ENCODE measurements around the gene RANBP10. TPM values are rescaled to one million over a fixed set of nuclear protein-coding genes. Genes with fewer than 3 reads are reported as not detected.

The RANBP10 gene
- total and polyA plus RNA-seq, 9 of the 15 experiments (the other 6 are each of a cell fraction or from before 2014, with no cell fraction given), result 0.61 to 19.3 (median 5.9) TPM

GRCh38 chr16:67841816-67842508 lies 35.6 kb upstream of the RANBP10 start, which contains the start of gene THAP11 (continued):
- TF ChIP-seq ZBTB9 (CRISPR knock-in tag; IDR thresholded peaks at IDR 0.05) (peak; percentile 17; the same call in 1 of the 2 replicates), PHF8 (IDR thresholded peaks at IDR 0.05; ENCODE audit: borderline replicate concordance, low read length) (peak; percentile 65; the same call in 1 of the 2 replicates), MXI1 (IDR thresholded peaks at IDR 0.05; ENCODE audit: low read depth, low read length) (no peak), ARID1B (IDR thresholded peaks at IDR 0.05) (no peak), KLF6 (CRISPR knock-in tag; IDR thresholded peaks at IDR 0.05; ENCODE audit: borderline replicate concordance) (no peak), ZNF507 (tag; conservative IDR thresholded peaks at IDR 0.05) (no peak), CCAR2 (IDR thresholded peaks at IDR 0.05; ENCODE audit: low read depth, low read length) (no peak), THAP7 (CRISPR knock-in tag; IDR thresholded peaks at IDR 0.05) (peak; percentile 66; the same call in 1 of the 2 replicates), ARID3B (CRISPR knock-in tag; IDR thresholded peaks at IDR 0.05; ENCODE audit: borderline replicate concordance) (no peak), ZNF324 (CRISPR knock-in tag; IDR thresholded peaks at IDR 0.05) (no peak), ZNF253 (CRISPR knock-in tag; conservative IDR thresholded peaks at IDR 0.05) (no peak), ZNF766 (CRISPR knock-in tag; conservative IDR thresholded peaks at IDR 0.05) (0 out of 2 replicates have a peak, but pooled peaks have one; percentile 43), STAG1 (CRISPR knock-in tag; IDR thresholded peaks at IDR 0.05; ENCODE audit: borderline replicate concordance) (no peak), TCF3 (CRISPR knock-in tag; IDR thresholded peaks at IDR 0.05) (0 out of 2 replicates have a peak, but pooled peaks have one; percentile 29), CCNT2 (IDR thresholded peaks at IDR 0.05; ENCODE audit: borderline replicate concordance, extremely low read depth, insufficient read length, low read depth, low read length) (no peak), ZNF717 (CRISPR knock-in tag; IDR thresholded peaks at IDR 0.05) (no peak; the same call in 1 of the 2 replicates), TBL1XR1 (IDR thresholded peaks at IDR 0.05; ENCODE audit: low read length in 2 of 2) (no peak), L3MBTL2 (IDR thresholded peaks at IDR 0.05) (peak; percentile 87), HDAC8 (tag; IDR thresholded peaks at IDR 0.05) (no peak), ZFPM2 (CRISPR knock-in tag; IDR thresholded peaks at IDR 0.05) (no peak), NELFE (IDR thresholded peaks at IDR 0.05; ENCODE audit: insufficient read depth, insufficient read length) (no peak), ZNF347 (CRISPR knock-in tag; IDR thresholded peaks at IDR 0.05; ENCODE audit: low read depth) (no peak), IFI16 (CRISPR knock-in tag; IDR thresholded peaks at IDR 0.05) (no peak), HLTF (IDR thresholded peaks at IDR 0.05) (no peak), DEAF1 (CRISPR knock-in tag; IDR thresholded peaks at IDR 0.05) (no peak)
